Esophagus (tissue), 2 donors: ENCODE results near the gene RELA. TPM values are rescaled to one million over a fixed set of nuclear protein-coding genes. Genes with fewer than 3 reads are reported as not detected.
A peak's percentile ranks its signal among the peaks of the same experiment; 100 is the strongest.

Experiments
- H3K27ac ChIP-seq, 2 donors: one replicate each; pipeline ENCODE4 v1.5.1; 2013; ENCODE audit warnings: low read depth in 2 of 2, mild to moderate bottlenecking in 2 of 2, inconsistent platforms in 1 of 2, low read length in 1 of 2, moderate library complexity in 1 of 2
- H3K27me3 ChIP-seq, 2 donors: one replicate each; pipeline ENCODE4 v1.6.1; 2013; ENCODE audit warnings: low read length in 2 of 2, control low read depth in 1 of 2, mild to moderate bottlenecking in 1 of 2; ENCODE audit not compliant: insufficient read depth in 2 of 2, control insufficient read depth in 1 of 2
- H3K36me3 ChIP-seq, 2 donors: one replicate each; pipeline ENCODE4 v1.6.1; 2013; ENCODE audit warnings: low read length in 1 of 2; ENCODE audit not compliant: control insufficient read depth in 2 of 2, insufficient read depth in 2 of 2
- H3K4me1 ChIP-seq, 2 donors: one replicate each; pipeline ENCODE4 v1.6.1; 2013; ENCODE audit warnings: low read length in 1 of 2; ENCODE audit not compliant: control insufficient read depth in 2 of 2, insufficient read depth in 2 of 2
- H3K4me3 ChIP-seq, 2 donors: one replicate each; pipeline ENCODE4 v1.5.1; 2013; ENCODE audit warnings: low read length in 2 of 2, mild to moderate bottlenecking in 2 of 2, low read depth in 1 of 2, moderate library complexity in 1 of 2
- H3K9me3 ChIP-seq, 2 donors: one replicate each; pipeline ENCODE4 v1.6.1; 2013; ENCODE audit warnings: mild to moderate bottlenecking in 2 of 2, low read depth in 1 of 2, low read length in 1 of 2, moderate library complexity in 1 of 2; ENCODE audit not compliant: control insufficient read depth in 2 of 2, insufficient read depth in 1 of 2
- WGBS, 2 donors: extraction: QIAGEN DNeasy Blood & Tissue Kit; methylation state at CpG; one replicate each; pipeline ENCODE4 v1.1.7; 2013; 5-methylcytosine and 5-hydroxymethylcytosine counted together
- polyA plus RNA-seq, 2 donors: library from polyadenylated mRNA; stranded (reverse); fragments of 200-250 nt; gene quantifications; one replicate each; pipeline ENCODE4 v1.2.3, GENCODE V29; 2013
- donor health status: healthy with polysubstance abuse.
- donor health status: Bipolar disorder and iron deficiency.

RELA gene
- polyA plus RNA-seq, 2 donors: 39.6 to 40.0 TPM

GRCh38 chr11:65657426-65657825 is 5.3 kb downstream of the RELA start:
- Histone ChIP-seq H3K9me3 (no peaks in the 10 kb centered on the region), H3K4me1 (peaks cover 8 to 13% of the 10 kb centered on the region in 2 donors), H3K4me3 (no peak overlapping the region), H3K27ac (no peak overlapping the region), H3K27me3 (no peaks in the 10 kb centered on the region), H3K36me3 (peaks cover 39 to 55% of the 10 kb centered on the region in 2 donors)
- 84 to 88% methylated on average over 7 of the region's 7 CpGs for WGBS, 2 donors

- Histone ChIP-seq H3K27me3 (no peaks in the 10 kb centered on the region), H3K4me3 (no peak overlapping the region), H3K36me3 (peaks cover 36 to 57% of the 10 kb centered on the region in 2 donors), H3K27ac (peak overlapping the region in 1 of 2 donors; percentile 39), H3K9me3 (no peaks in the 10 kb centered on the region), H3K4me1 (peaks cover 2 to 20% of the 10 kb centered on the region in 2 donors)
- WGBS, 2 donors: 78 to 83% methylated on average over 14 to 16 of the region's 16 CpGs
Measured at GRCh38 chr11:65655570-65656332, 7.0 kb downstream of the RELA start.

- Histone ChIP-seq H3K36me3 (peaks cover 33 to 58% of the 10 kb centered on the region in 2 donors), H3K27ac (peak overlapping the region in 1 of 2 donors; percentile 13), H3K4me1 (peaks cover 3 to 30% of the 10 kb centered on the region in 2 donors), H3K27me3 (no peaks in the 10 kb centered on the region), H3K9me3 (no peaks in the 10 kb centered on the region), H3K4me3 (no peak overlapping the region)
- WGBS, 2 donors: 82 to 89% methylated on average over 14 of the region's 14 CpGs
Measured at GRCh38 chr11:65654375-65655349, 8.1 kb downstream of the RELA start.

GRCh38 chr11:65653229-65654225 is 9.2 kb downstream of the RELA start:
- Histone ChIP-seq H3K4me3 (peak overlapping the region; percentile 49 to 55), H3K36me3 (peaks cover 22 to 55% of the 10 kb centered on the region in 2 donors)
- 37% methylated on average over 12 of the region's 12 CpGs for WGBS, 2 donors

GRCh38 chr11:65652511-65653228 is 10.0 kb downstream of the RELA start:
- peak overlapping the region; percentile 89 to 99 for H3K27ac ChIP-seq
- no peaks in the 10 kb centered on the region for H3K9me3 ChIP-seq
- H3K4me3 ChIP-seq: peak overlapping the region; percentile 49 to 55
- peaks cover 5 to 35% of the 10 kb centered on the region in 2 donors for H3K4me1 ChIP-seq
- H3K36me3 ChIP-seq: peaks cover 14 to 47% of the 10 kb centered on the region in 2 donors
- WGBS, 2 donors: 0% methylated on average over 62 to 68 of the region's 68 CpGs
- no peaks in the 10 kb centered on the region for H3K27me3 ChIP-seq

More at GRCh38 chr11:65653229-65654225, 9.2 kb downstream of the RELA start:
- H3K4me1 ChIP-seq: peaks cover 5 to 35% of the 10 kb centered on the region in 2 donors
- no peaks in the 10 kb centered on the region for H3K27me3 ChIP-seq
- H3K27ac ChIP-seq: peak overlapping the region; percentile 89 to 99
- H3K9me3 ChIP-seq: no peaks in the 10 kb centered on the region

GRCh38 chr11:65651589-65652510 is 10.9 kb downstream of the RELA start:
- Histone ChIP-seq H3K9me3 (no peaks in the 10 kb centered on the region), H3K4me1 (peaks cover 5 to 41% of the 10 kb centered on the region in 2 donors), H3K4me3 (peak overlapping the region; percentile 24 to 49), H3K27ac (peak overlapping the region; percentile 89 to 99), H3K27me3 (no peaks in the 10 kb centered on the region), H3K36me3 (peaks cover 8 to 39% of the 10 kb centered on the region in 2 donors)
- WGBS, 2 donors: 14 to 26% methylated on average over 21 to 28 of the region's 28 CpGs

- Histone ChIP-seq H3K36me3 (peaks cover 8 to 39% of the 10 kb centered on the region in 2 donors), H3K27me3 (no peaks in the 10 kb centered on the region), H3K4me1 (peaks cover 5 to 46% of the 10 kb centered on the region in 2 donors), H3K4me3 (no peak overlapping the region), H3K9me3 (no peaks in the 10 kb centered on the region), H3K27ac (peak overlapping the region; percentile 89 to 99)
- 75 to 83% methylated on average over 3 of the region's 3 CpGs for WGBS, 2 donors
Measured at GRCh38 chr11:65651339-65651588, 11.5 kb downstream of the RELA start.
